Mammary epithelial cell (primary cell): ENCODE results near the gene CRELD1.

Experiments
- EZH2 ChIP-seq: IDR thresholded peaks from 2 replicates; pipeline ENCODE4 v1.6.1; 2012; ENCODE audit warnings: low read length, inconsistent platforms, borderline replicate concordance
- TF ChIP-seq, protein P1 (sequence below), 2 donors: IDR thresholded peaks in 1 of 2; conservative IDR thresholded peaks in 1 of 2; 2 replicates each; pipeline ENCODE4 v1.5.1; 2011 to 2012; ENCODE audit warnings: inconsistent platforms in 2 of 2, low read length in 2 of 2, mild to moderate bottlenecking in 2 of 2, control low read depth in 1 of 2, low read depth in 1 of 2; ENCODE audit not compliant: insufficient read depth in 1 of 2; ENCODE audit errors: extremely low read depth in 1 of 2

DNA sequence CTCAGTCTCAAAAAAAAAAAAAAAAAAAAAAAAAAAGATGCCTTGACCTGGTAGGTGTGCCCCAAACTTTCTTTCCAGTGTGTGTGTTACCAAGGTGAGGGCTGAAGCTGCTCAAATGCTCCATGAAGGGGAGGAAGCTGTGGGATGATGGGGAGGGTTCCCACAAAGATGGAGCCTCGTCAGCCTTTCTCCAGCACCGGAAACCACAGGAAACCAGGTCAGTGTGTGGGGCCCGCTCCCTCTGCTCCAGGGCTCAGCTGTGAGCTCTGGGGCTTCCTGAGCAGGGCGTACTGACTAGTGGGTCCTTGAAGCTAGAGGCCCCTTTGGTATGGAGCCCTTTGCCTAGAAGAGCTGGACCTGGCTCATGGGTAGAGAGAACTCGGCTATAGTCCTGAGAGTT, 31.7 kb upstream of the CRELD1 start:
- TF ChIP-seq, protein P1, sequence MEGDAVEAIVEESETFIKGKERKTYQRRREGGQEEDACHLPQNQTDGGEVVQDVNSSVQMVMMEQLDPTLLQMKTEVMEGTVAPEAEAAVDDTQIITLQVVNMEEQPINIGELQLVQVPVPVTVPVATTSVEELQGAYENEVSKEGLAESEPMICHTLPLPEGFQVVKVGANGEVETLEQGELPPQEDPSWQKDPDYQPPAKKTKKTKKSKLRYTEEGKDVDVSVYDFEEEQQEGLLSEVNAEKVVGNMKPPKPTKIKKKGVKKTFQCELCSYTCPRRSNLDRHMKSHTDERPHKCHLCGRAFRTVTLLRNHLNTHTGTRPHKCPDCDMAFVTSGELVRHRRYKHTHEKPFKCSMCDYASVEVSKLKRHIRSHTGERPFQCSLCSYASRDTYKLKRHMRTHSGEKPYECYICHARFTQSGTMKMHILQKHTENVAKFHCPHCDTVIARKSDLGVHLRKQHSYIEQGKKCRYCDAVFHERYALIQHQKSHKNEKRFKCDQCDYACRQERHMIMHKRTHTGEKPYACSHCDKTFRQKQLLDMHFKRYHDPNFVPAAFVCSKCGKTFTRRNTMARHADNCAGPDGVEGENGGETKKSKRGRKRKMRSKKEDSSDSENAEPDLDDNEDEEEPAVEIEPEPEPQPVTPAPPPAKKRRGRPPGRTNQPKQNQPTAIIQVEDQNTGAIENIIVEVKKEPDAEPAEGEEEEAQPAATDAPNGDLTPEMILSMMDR (conservative IDR thresholded peaks at IDR 0.05 in 1 of 2, IDR thresholded peaks at IDR 0.05 in 1 of 2; ENCODE audit: extremely low read depth in 1 of 2, insufficient read depth in 1 of 2, low read depth in 1 of 2, low read length in 2 of 2), result no peak
- no peak for TF ChIP-seq EZH2
